Measurements from ENCODE around the gene TTC31.

The TTC31 gene

DNA sequence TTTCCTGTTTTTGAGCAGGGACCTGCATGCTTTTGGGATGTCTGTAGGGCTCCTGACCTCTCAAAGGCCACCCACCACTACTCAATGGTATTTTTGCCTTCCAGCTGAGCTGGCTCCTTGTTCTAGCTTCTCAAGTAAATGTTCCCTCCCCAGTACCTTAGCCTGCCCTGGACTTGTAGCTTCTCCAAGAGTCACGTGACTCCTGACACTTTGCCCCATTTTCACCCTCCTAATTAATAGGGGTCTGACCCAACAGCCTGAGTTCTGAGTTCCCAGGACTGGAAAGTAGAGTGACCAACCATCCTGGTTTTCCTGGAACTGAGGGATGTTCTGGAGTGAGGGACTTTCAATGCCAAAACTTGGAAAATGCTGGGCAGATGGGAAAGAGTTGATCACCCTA, 12.6 kb downstream of the TTC31 start:
- Histone ChIP-seq H3K27ac (ENCODE audit: low read length) (no peak overlapping the region), H3K9me3 (ENCODE audit: insufficient read depth, low read depth, low read length) (peaks cover 2% of the 10 kb centered on the region; the same call in 1 of the 2 replicates), H3K9ac (ENCODE audit: low read depth, low read length) (no peak overlapping the region), H3K27me3 (ENCODE audit: insufficient read depth, low read length) (peaks cover 68% of the 10 kb centered on the region), H3K4me1 (ENCODE audit: insufficient read depth, low read length) (no peaks in the 10 kb centered on the region; the same call in 1 of the 2 replicates), H3K36me3 (ENCODE audit: insufficient read depth, low read depth, low read length) (peaks cover 41% of the 10 kb centered on the region), H3K4me3 (ENCODE audit: low read length) (no peak overlapping the region)

DNA sequence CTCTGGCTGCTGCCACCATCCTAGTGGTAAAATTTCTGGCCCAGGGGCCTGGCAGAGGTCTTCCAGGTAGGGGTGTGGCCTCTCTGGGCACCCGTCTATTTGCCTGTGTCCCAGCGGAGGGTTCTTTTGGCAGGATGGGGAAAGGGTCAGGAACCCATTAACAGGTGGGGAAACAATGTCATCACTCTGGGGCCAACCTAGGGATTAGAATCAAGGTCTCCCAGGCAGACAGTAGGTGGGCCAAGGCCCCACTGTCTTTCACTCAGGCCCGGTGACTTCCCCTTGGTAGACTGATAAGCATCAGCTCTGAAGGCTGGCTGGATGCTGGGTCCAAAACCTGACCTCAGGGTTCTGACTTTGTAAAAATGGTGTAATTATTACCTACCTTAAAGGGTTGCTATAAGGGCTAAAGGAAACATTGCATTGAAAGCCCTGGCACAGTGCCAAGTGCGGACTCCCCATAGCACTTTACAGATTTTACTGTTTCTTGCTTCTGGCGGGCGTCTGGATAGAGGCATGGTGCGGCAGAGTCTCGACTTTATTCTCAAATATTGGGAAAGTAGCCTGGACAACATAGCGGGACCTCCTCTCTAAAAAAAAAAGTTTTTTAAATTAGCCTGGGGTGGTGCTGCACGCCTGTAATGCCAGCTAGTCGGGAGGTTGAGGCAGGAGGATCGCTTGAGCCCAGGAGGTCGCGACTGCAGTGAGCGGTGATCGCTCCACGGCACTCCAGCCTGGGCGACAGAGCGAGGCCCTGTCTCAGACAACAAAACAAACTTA, 14.3 kb downstream of the TTC31 start:
- H3K27ac ChIP-seq (ENCODE audit: low read length) = no peak overlapping the region
- H3K4me1 ChIP-seq (ENCODE audit: insufficient read depth, low read length) = peaks cover 5% of the 10 kb centered on the region; the same call in 1 of the 2 replicates
- H3K4me3 ChIP-seq (ENCODE audit: low read length) = peak overlapping the region; percentile 66
- H3K36me3 ChIP-seq (ENCODE audit: insufficient read depth, low read depth, low read length) = peaks cover 23% of the 10 kb centered on the region
- H3K27me3 ChIP-seq (ENCODE audit: insufficient read depth, low read length) = peaks cover 85% of the 10 kb centered on the region
- H3K9me3 ChIP-seq (ENCODE audit: insufficient read depth, low read depth, low read length) = peaks cover 3% of the 10 kb centered on the region; the same call in 1 of the 2 replicates
- H3K9ac ChIP-seq (ENCODE audit: low read depth, low read length) = no peak overlapping the region

DNA sequence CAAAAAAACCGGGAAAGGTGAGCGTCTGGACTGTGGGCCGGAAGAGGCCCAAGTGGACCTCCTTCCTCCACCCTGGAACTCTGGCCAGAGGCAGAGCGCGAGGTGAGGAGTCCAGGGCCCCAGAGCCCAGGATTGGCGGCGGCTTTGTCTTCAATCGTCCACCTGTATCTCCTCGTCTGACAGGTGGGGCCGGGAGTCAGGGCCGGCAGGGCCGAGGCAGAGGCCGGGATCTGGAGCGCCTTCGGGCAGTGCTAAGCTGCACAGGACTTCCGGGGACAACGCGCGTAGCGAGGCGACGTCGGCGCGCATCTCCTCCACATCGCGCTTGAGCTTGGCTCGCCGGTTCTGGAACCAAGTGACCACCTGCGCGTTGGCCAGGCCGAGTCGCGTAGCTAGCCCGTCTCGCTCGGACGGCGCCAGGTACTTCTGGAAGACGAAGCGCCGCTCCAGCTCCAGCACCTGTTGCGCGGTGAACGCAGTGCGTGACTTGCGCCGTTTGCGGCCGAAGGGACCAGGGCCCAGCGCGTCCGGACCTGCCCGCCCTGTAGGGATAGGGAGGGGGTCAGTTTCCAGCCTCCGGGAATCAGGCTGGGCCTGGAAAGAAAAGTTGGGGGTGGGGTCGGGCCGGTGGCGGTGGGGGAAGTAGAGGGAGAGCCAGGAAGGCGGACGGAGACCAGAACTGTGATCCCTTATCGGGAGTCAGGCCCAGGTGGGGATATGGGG, 15.1 kb downstream of the TTC31 start:
- peak overlapping the region; percentile 66 for H3K4me3 ChIP-seq (ENCODE audit: low read length)
- H3K9ac ChIP-seq (ENCODE audit: low read depth, low read length) = no peak overlapping the region
- peaks cover 5% of the 10 kb centered on the region; the same call in 1 of the 2 replicates for H3K4me1 ChIP-seq (ENCODE audit: insufficient read depth, low read length)
- peaks cover 16% of the 10 kb centered on the region for H3K36me3 ChIP-seq (ENCODE audit: insufficient read depth, low read depth, low read length)
- no peak overlapping the region for H3K27ac ChIP-seq (ENCODE audit: low read length)
- H3K9me3 ChIP-seq (ENCODE audit: insufficient read depth, low read depth, low read length) = peaks cover 3% of the 10 kb centered on the region; the same call in 1 of the 2 replicates
- peaks cover 93% of the 10 kb centered on the region for H3K27me3 ChIP-seq (ENCODE audit: insufficient read depth, low read length)

DNA sequence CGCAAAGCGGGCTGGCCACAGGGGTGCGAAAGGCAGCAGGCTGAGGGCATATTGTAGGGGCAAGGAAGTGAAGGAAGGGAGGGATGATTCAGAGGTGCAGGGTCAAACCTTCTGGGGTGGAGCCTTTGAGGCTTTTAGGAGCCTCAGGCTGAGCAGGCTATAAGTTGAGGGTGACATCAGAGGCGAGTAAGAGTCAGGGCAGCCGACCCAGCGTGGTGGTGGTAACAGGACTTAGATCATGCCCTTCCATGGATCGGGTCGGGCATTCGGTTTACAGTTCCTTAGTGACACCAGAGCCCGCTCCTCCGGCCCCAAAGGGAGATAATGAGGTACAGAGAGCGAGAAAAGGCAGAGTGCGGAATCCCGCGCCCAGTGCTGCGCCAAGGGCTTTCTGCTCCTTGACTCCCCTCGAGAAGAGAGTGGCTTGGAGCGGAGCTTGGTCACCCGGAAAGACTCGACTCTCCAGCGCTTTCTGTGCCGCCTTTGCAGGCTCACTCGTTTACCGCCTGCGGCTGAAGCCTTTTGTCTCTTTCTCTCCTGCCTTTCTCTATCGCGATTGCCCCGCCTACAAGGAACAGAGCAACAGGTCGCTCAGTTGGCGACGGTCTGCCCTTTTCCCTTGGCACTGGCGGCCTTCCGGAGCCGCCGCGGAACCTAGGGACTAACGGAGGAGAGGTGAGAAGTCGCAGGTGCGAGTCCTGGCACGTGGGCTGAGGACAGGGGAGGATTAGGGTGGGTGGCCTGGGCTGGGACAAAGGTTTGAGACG, 15.8 kb downstream of the TTC31 start:
- peaks cover 3% of the 10 kb centered on the region; the same call in 1 of the 2 replicates for H3K9me3 ChIP-seq (ENCODE audit: insufficient read depth, low read depth, low read length)
- H3K27me3 ChIP-seq (ENCODE audit: insufficient read depth, low read length) = peaks cover 97% of the 10 kb centered on the region
- H3K27ac ChIP-seq (ENCODE audit: low read length) = no peak overlapping the region
- peaks cover 5% of the 10 kb centered on the region; the same call in 1 of the 2 replicates for H3K4me1 ChIP-seq (ENCODE audit: insufficient read depth, low read length)
- H3K36me3 ChIP-seq (ENCODE audit: insufficient read depth, low read depth, low read length) = peaks cover 8% of the 10 kb centered on the region
- H3K4me3 ChIP-seq (ENCODE audit: low read length) = peak overlapping the region; percentile 66
- 0 out of 2 replicates have a peak overlapping the region, but pooled peaks have one; percentile 6 for H3K9ac ChIP-seq (ENCODE audit: low read depth, low read length)

DNA sequence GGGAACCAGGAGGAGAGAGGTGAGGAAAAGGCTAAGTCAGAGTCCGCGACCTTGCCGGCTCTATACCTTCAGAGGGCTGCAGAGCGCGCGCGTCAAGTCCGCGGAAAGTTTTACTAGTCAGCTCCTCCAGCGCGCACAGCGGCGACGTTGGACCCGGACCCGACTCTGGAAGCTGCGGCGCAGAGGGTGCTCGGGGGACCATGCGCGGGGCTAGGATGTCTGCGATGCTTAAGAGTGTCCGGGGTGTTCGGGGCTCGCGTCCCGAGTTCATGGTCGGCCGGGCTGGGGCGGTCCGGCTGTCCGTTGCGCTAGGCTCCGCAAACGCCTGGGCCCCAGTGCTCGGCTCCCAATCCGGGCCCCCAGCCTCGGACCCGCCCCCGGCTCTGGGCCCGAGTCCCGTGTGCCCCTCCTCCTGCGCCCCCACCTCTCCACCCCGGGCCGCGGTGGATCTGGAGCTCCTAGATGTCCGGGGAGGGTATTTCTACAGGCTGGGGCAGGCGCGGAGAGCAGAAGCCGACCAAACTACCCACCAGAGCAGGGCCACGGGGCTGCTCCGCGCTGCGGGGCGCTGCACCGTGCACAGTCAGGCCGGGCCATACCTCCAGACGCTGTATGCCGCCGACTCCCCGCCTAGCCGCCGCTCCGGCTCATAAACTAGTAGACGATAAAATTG, 16.5 kb downstream of the TTC31 start, which contains the start of gene LBX2:
Gene LBX2 (minus strand): TSS at position 337 of the 673 bp plus-strand sequence. CDS start 66 bp downstream, at position 271.
- H3K27ac ChIP-seq (ENCODE audit: low read length) = no peak within 1 kb of the TSS
- H3K9ac ChIP-seq (ENCODE audit: low read depth, low read length) = 0 out of 2 replicates have a peak within 1 kb of the TSS, but pooled peaks have one; percentile 6
- peaks cover 100% of the 10 kb centered on the region for H3K27me3 ChIP-seq (ENCODE audit: insufficient read depth, low read length)

DNA sequence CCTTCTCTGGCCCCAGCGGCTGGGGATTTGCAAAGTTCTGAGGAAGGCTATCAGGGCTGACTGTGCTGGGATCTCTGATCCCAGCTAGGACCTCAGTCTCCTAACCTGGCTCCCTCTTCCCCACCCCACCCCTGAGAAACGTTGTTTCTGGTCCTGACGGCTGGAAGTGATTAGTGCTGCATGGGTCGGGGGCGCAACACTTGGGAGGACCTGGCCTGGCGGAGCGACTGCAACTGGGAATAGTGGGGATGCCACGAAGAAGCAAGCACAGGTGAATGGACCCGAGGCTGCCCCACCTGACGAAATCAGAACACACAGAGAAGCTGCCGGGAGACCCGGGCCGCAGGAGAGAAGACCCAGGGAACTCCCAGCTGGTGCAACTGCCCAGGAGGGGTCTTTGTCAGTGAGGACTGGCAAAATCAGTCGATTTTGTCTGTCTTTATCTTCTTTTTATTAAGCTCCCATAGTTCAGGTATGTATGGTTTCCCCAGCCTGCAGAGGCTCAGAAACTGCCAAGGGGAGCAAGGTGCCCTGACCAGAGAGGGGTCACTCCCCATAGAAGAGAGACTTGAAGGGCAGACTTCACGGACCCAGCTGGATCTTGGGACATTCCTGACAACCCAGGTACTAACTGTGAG, 17.2 kb downstream of the TTC31 start:
- Histone ChIP-seq H3K4me3 (ENCODE audit: low read length) (no peak overlapping the region), H3K9me3 (ENCODE audit: insufficient read depth, low read depth, low read length) (peaks cover 3% of the 10 kb centered on the region; the same call in 1 of the 2 replicates), H3K36me3 (ENCODE audit: insufficient read depth, low read depth, low read length) (peaks cover under 1% of the 10 kb centered on the region; the same call in 1 of the 2 replicates), H3K4me1 (ENCODE audit: insufficient read depth, low read length) (peaks cover 5% of the 10 kb centered on the region; the same call in 1 of the 2 replicates), H3K27me3 (ENCODE audit: insufficient read depth, low read length) (peaks cover 100% of the 10 kb centered on the region), H3K9ac (ENCODE audit: low read depth, low read length) (no peak overlapping the region), H3K27ac (ENCODE audit: low read length) (no peak overlapping the region)

More for the DNA sequence above, 16.5 kb downstream of the TTC31 start, which contains the start of gene LBX2:
- peaks cover 1% of the 10 kb centered on the region; the same call in 1 of the 2 replicates for H3K36me3 ChIP-seq (ENCODE audit: insufficient read depth, low read depth, low read length)
- H3K9me3 ChIP-seq (ENCODE audit: insufficient read depth, low read depth, low read length) = peaks cover 3% of the 10 kb centered on the region; the same call in 1 of the 2 replicates
- peak within 1 kb of the TSS; percentile 66 for H3K4me3 ChIP-seq (ENCODE audit: low read length)
- H3K4me1 ChIP-seq (ENCODE audit: insufficient read depth, low read length) = peaks cover 5% of the 10 kb centered on the region; the same call in 1 of the 2 replicates

GRCh38 chr2:74500578-74500946, 17.7 kb downstream of the TTC31 start:
- no peak overlapping the region for H3K27ac ChIP-seq (ENCODE audit: low read length)

DNA sequence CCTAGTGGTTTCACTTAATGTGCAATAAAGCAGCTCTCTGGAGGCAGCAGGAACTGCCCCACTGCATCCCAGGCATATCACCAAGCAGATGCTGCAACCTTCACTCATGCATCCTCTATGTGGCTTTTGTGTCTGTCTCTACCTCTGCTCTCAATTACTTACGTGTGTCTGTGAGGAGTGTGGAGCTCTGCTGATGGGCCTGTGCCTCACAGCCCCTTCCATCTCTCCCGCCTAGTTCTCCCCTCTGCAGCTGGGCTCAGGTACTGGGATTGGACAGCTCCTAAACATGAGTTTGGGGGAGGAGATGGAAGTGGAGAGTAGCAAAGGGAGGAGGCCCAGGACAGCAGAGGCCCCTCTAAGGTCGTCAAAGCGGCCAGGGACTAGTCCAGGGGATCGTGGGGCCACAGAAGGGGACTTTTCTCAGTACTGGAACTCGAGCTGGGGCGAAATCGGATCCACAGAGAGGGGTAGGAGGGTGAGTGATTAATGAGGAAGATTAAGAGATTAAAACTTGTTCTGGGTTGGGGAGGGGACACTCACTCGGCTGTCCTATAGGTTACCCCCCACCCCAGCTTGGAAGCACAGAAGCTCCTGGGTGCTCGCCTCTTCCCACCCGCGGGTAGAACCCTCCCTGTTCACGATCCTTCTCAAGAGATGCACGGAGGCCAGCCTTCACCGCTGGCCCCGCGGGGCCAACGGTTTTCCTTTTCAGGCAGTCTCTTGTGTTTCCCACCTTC, 18.6 kb downstream of the TTC31 start:
- H3K4me1 ChIP-seq (ENCODE audit: insufficient read depth, low read length) = peaks cover 5% of the 10 kb centered on the region; the same call in 1 of the 2 replicates
- peaks cover 100% of the 10 kb centered on the region for H3K27me3 ChIP-seq (ENCODE audit: insufficient read depth, low read length)
- H3K9ac ChIP-seq (ENCODE audit: low read depth, low read length) = no peak overlapping the region
- peak overlapping the region; percentile 66; the same call in 1 of the 2 replicates for H3K4me3 ChIP-seq (ENCODE audit: low read length)
- H3K36me3 ChIP-seq (ENCODE audit: insufficient read depth, low read depth, low read length) = peaks cover 11% of the 10 kb centered on the region; the same call in 1 of the 2 replicates
- H3K9me3 ChIP-seq (ENCODE audit: insufficient read depth, low read depth, low read length) = peaks cover 3% of the 10 kb centered on the region; the same call in 1 of the 2 replicates
- H3K27ac ChIP-seq (ENCODE audit: low read length) = no peak overlapping the region

More at GRCh38 chr2:74500578-74500946, 17.7 kb downstream of the TTC31 start:
- Histone ChIP-seq H3K9me3 (ENCODE audit: insufficient read depth, low read depth, low read length) (peaks cover 3% of the 10 kb centered on the region; the same call in 1 of the 2 replicates), H3K36me3 (ENCODE audit: insufficient read depth, low read depth, low read length) (peaks cover 6% of the 10 kb centered on the region; the same call in 1 of the 2 replicates), H3K27me3 (ENCODE audit: insufficient read depth, low read length) (peaks cover 100% of the 10 kb centered on the region), H3K9ac (ENCODE audit: low read depth, low read length) (no peak overlapping the region), H3K4me1 (ENCODE audit: insufficient read depth, low read length) (peaks cover 5% of the 10 kb centered on the region; the same call in 1 of the 2 replicates), H3K4me3 (ENCODE audit: low read length) (no peak overlapping the region)

- H3K27me3 ChIP-seq (ENCODE audit: insufficient read depth, low read length) = peaks cover 98% of the 10 kb centered on the region
- H3K27ac ChIP-seq (ENCODE audit: low read length) = no peak overlapping the region
- H3K36me3 ChIP-seq (ENCODE audit: insufficient read depth, low read depth, low read length) = peaks cover 11% of the 10 kb centered on the region; the same call in 1 of the 2 replicates
- H3K9me3 ChIP-seq (ENCODE audit: insufficient read depth, low read depth, low read length) = peaks cover 3% of the 10 kb centered on the region; the same call in 1 of the 2 replicates
- peaks cover 7% of the 10 kb centered on the region; the same call in 1 of the 2 replicates for H3K4me1 ChIP-seq (ENCODE audit: insufficient read depth, low read length)
- peak overlapping the region; percentile 66 for H3K4me3 ChIP-seq (ENCODE audit: low read length)
- H3K9ac ChIP-seq (ENCODE audit: low read depth, low read length) = no peak overlapping the region
Observed at GRCh38 chr2:74502147-74502719, 19.4 kb downstream of the TTC31 start.
